ENCODE data around the gene ACVRL1. TPM values are rescaled to one million over a fixed set of nuclear protein-coding genes. Genes with fewer than 3 reads are reported as not detected.

The ACVRL1 gene
- total and polyA plus RNA-seq, 8 donors = 74.2 to 173 (median 95.8) TPM

DNA sequence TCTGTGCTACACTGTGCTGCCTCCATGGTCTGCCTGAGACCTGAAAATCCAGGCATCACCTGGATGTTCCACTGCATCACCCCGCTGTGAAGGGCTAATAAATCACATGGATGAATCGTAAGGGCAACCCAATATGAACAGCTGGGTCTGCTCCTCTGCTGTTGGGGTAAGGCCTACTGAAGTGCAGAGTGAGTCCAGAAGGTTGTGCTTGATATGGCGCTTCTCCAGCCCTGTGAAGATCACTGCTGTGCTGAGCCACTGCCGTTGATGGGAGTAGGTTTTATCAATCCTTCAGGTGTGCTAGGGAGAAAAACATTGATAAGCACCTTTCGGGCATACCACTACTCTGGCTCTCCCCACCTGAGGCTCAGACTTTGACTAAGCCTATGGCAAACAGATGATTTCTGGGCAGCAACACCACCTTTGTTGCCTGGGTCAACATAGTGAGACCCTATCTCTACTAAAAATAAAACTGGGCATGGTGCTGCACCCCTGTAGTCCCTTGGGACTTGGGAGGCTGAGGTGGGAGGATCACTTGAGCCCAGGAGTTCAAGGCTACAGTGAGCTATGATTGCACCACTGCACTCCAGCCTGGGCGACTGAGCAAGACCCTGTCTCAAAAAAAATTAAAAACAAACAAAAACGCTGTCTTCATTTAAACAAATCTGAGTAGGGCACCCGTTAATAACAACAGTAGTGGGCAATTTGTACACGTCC, 1.7 kb downstream of the ACVRL1 start:
- H3K4me1 ChIP-seq = peaks cover 28 to 76% of the 10 kb centered on the region in 2 donors
- peak overlapping the region; percentile 51 to 52 for H3K4me3 ChIP-seq
- H3K9me3 ChIP-seq = no peaks in the 10 kb centered on the region
- H3K27ac ChIP-seq = peak overlapping the region; percentile 87
- ATAC-seq (no peak), DNase-seq (no peak)
- no peaks in the 10 kb centered on the region for H3K36me3 ChIP-seq
- peaks cover 12 to 35% of the 10 kb centered on the region in 2 donors for H3K27me3 ChIP-seq
- TF ChIP-seq, protein P1, sequence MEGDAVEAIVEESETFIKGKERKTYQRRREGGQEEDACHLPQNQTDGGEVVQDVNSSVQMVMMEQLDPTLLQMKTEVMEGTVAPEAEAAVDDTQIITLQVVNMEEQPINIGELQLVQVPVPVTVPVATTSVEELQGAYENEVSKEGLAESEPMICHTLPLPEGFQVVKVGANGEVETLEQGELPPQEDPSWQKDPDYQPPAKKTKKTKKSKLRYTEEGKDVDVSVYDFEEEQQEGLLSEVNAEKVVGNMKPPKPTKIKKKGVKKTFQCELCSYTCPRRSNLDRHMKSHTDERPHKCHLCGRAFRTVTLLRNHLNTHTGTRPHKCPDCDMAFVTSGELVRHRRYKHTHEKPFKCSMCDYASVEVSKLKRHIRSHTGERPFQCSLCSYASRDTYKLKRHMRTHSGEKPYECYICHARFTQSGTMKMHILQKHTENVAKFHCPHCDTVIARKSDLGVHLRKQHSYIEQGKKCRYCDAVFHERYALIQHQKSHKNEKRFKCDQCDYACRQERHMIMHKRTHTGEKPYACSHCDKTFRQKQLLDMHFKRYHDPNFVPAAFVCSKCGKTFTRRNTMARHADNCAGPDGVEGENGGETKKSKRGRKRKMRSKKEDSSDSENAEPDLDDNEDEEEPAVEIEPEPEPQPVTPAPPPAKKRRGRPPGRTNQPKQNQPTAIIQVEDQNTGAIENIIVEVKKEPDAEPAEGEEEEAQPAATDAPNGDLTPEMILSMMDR (IDR thresholded peaks at IDR 0.05) = no peak
- intact Hi-C loops (cut with DNase I) = no loop called here

DNA sequence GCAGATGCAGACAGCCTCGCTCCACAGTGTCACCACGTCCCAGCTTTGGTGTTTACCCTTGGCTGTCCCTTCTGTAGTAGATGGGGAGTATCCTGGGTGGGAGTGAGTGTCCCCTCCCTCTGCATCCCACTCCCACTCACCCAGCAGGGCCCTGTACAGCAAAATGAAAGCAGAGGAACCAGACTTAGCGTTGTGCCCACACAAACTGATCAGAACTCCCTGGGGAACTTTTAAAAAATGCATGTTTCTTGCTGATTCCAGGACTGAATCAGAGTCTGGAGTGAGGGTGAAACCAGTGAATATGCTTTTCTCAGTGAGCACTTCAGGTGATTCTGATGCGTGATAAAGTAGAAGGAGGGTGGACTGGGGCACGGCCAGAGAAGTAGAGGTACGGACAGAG, 2.9 kb downstream of the ACVRL1 start:
- Histone ChIP-seq H3K4me1 (peaks cover 21 to 68% of the 10 kb centered on the region in 2 donors), H3K4me3 (peak overlapping the region in 1 of 2 donors; percentile 51), H3K36me3 (peaks cover 0 to 6% of the 10 kb centered on the region in 2 donors), H3K9me3 (no peaks in the 10 kb centered on the region), H3K27me3 (peaks cover 12 to 35% of the 10 kb centered on the region in 2 donors), H3K27ac (peak overlapping the region; percentile 41 to 87)
- intact Hi-C loops (cut with DNase I) = no loop called here
- no peak for DNase-seq
- no peak for ATAC-seq
- TF ChIP-seq, protein P1 (IDR thresholded peaks at IDR 0.05) = no peak

DNA sequence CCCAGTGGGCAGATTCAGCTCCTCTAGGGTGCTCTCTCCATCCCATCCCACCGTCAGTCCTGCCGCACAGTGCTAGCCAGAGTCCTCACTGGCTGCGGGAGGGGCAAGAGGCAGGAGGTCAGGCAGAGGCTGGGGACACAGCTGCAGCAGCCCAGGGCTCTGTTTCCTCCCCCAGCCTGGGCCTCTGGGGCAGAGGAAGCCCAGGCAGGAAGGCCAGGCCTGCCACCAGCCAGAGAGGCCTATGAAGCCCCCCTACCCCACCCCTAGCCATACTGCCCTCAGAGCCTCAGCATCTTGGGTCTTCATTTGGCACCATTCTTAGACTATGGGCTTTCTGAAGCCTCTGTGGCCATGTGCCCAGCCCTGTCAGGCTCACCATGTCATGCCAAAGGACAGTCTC, 3.4 kb downstream of the ACVRL1 start:
- H3K27ac ChIP-seq = peak overlapping the region; percentile 56 to 87

DNA sequence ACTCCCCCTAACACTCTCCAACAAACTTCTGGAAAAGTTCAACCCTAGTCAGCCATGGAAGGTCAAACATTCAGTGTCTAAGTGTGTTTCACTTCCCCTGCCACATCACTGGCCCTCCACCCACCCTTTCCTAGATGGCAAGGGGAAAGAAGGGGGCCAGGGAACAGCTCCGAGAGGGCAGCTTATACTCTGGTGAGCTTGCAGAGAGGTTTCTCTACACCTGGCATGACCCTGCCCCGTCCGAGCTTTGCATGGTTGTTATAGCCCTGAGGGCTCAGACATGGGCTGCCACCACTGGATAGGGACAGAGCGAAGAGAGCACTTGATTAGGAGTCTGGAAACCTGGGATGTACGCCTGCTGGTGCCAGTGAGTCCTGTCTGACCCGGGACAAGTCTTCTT, 4.0 kb downstream of the ACVRL1 start:
- peak; percentile 5 for ATAC-seq

More for the DNA sequence above, 3.4 kb downstream of the ACVRL1 start:
- TF ChIP-seq, protein P1 (IDR thresholded peaks at IDR 0.05) = no peak
- no peak for ATAC-seq
- H3K36me3 ChIP-seq = peaks cover 0 to 11% of the 10 kb centered on the region in 2 donors
- H3K4me3 ChIP-seq = peak overlapping the region in 1 of 2 donors; percentile 51
- intact Hi-C loops (cut with DNase I) = no loop called here
- no peaks in the 10 kb centered on the region for H3K9me3 ChIP-seq
- H3K27me3 ChIP-seq = peaks cover 12 to 35% of the 10 kb centered on the region in 2 donors
- peaks cover 18 to 67% of the 10 kb centered on the region in 2 donors for H3K4me1 ChIP-seq
- DNase-seq = peak in 1 of 4 donors; percentile 56

More for the DNA sequence above, 4.0 kb downstream of the ACVRL1 start:
- no peaks in the 10 kb centered on the region for H3K9me3 ChIP-seq
- peak in 1 of 4 donors; percentile 38 for DNase-seq
- intact Hi-C loops (cut with DNase I) = no loop called here
- H3K27me3 ChIP-seq = peaks cover 12 to 29% of the 10 kb centered on the region in 2 donors
- H3K4me1 ChIP-seq = peaks cover 16 to 65% of the 10 kb centered on the region in 2 donors
- no peak overlapping the region for H3K4me3 ChIP-seq
- TF ChIP-seq, protein P1 (IDR thresholded peaks at IDR 0.05) = no peak
- peaks cover 0 to 17% of the 10 kb centered on the region in 2 donors for H3K36me3 ChIP-seq
- peak overlapping the region; percentile 56 to 87 for H3K27ac ChIP-seq
